Posterior vena cava (tissue), 2 donors: Measurements from ENCODE around the gene ANKRD2. TPM values are rescaled to one million over a fixed set of nuclear protein-coding genes. Genes with fewer than 3 reads are reported as not detected.
"Not testable (repeated sequence)": the region's sequence is repeated elsewhere in the genome, so short reads cannot be mapped to it uniquely, and the experiment has no call there.

Experiments
- DNase-seq: peaks from one replicate; pipeline ENCODE4 v3.0.0-alpha.2; 2020; ENCODE audit warnings: low spot score
- intact Hi-C, 2 donors: fragments of 100-400 bp; cut with DNase I; formaldehyde crosslinking; loops; one replicate each; pipeline versions ENCODE4 v1.14.1 to v1.14.2; 2022 to 2023
- total RNA-seq, 2 donors: library from RNA; stranded (reverse); fragmentation: NEBNext Ultra II Directional; extraction: Animal tissue kit (Norgen Biotek cat#: 25700); gene quantifications; one replicate each; pipeline ENCODE4 v1.2.1, GENCODE V29; 2021
- donor health status: DM: yes; HTN: yes; CAD: no.
- donor health status: DM: yes; HTN: yes; CAD: no.

Gene ANKRD2
- total RNA-seq, 2 donors from 2014 or later: 0.67 to 1.1 TPM

DNA sequence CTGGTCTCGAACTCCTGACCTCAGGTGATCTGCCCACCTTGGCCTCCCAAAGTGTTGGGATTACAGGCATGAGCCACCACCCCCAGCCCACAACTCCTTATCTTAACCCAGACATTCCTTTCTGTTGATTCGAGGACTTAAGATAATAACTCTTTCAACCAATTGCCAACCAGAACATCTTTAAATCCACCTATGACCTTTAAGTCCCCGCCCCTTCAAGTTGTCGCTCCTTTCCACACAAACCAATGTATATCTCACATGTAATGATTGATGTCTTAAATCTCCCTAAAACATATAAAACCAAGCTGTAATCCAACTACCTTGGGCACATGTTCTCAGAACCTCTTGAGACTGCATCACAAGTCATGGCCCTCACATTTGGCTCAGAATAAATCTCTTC is 7.8 kb upstream of the ANKRD2 start:
- intact Hi-C loops: no loop called here
- peak; percentile 23 for DNase-seq

DNA sequence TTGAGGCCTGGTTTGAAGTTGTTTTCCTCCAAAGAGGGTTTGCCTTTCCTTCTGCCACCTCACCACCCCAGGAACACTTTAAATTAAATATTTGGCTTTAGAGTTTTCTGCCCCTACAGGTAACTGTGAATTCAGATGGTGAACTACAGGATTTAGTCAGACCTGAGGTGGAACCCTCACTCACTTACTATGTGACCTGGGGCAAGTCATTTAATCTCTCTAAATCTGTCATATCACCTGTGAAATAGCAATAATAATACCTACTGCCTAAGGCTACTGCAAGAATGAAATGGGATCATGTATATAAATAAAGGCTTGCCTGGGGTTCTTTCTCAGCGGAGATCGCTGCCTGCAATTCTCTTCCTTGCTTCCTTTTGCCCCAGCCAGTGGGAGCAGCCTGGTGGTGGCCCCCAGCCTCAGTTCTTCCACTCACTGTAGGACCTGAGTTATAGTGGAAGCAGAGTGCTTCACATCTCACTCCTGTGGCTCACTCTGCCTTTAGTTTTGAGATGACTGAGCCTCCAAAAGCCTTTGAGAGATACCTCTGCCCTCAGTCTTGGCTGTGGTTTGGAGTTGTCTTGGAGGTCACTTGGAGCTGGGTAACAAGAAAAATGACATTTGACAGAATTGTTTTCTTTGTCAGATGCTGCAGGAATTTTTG is 6.1 kb upstream of the ANKRD2 start:
- no peak for DNase-seq
- intact Hi-C loops: no loop called here

- intact Hi-C loops: no loop called here
- peak; percentile 18 for DNase-seq
Measured at GRCh38 chr10:97567891-97568290, 4.7 kb upstream of the ANKRD2 start.

DNA sequence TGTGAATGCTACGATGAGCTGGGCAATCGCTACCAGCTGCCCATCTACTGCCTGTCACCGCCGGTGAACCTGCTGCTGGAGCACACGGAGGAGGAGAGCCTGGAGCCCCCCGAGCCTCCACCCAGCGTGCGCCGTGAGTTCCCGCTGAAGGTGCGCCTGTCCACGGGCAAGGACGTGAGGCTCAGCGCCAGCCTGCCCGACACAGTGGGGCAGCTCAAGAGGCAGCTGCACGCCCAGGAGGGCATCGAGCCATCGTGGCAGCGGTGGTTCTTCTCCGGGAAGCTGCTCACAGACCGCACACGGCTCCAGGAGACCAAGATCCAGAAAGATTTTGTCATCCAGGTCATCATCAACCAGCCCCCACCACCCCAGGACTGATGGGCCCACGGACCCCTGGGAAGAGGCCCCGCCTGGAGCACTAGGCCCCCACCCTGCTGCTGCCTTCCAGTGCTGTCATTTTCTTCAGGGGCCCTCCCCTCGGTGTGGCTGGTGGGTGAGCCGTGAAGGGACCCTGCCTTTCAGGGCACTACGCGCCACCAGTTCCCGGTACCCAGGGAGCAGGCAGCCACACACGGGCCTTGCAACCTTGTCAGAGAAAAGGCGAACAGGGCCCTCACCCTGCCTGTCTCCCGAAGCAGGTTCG is 2.3 kb upstream of the ANKRD2 start:
- DNase-seq: peak; percentile 76
- intact Hi-C loops: loop anchor here in 1 of 2 donors (5.0 kb wide), 1 partner anchor 42 kb away; no protein-coding TSS in a partner anchor

DNA sequence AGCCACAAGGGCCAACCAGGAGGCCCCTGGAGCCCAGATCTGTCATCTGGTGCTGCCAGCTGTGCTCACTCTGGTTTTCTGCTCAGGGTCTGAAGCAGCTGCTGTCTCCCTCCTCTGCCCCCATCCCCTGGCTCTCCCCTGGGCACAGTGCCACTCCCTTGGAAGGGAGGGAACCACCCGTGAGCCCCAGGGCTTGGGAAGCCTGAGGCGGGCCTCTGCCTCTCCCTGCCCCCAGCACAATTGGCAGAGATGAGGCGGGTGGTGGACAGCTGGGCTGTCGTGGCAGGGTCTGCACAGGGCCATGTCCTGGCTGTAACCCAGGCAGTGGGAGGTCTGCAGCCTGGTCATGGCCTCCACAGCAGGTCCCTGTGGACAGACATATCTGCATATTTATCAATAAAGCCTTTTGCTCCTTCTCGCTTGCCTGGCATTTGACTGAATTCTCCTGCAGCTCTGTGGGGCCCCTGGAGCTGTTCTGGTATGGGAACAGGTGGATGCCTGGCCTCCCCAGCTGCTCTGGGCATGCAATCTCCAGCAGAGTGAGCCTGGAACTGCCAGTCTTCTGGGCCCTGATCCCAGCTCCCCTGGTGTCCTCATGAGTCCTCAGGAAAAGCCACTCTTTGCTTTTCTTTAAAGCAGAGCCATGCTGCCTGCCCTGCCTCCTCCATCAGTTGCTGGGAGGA is 1.6 kb upstream of the ANKRD2 start:
- intact Hi-C loops: loop anchor here in 1 of 2 donors (5.0 kb wide), 1 partner anchor 41 kb away; no protein-coding TSS in a partner anchor
- peak; percentile 70 for DNase-seq

- intact Hi-C loops: loop anchor here (2.0 to 5.0 kb wide), 2 partner anchors 39 to 41 kb away; no protein-coding TSS in a partner anchor
- peak; percentile 43 for DNase-seq
Measured at GRCh38 chr10:97571622-97572021, 957 bp upstream of the ANKRD2 start.

GRCh38 chr10:97573021-97573420 is 442 bp downstream of the ANKRD2 start:
- intact Hi-C loops: loop anchor here (2.0 to 5.0 kb wide), 2 partner anchors 38 to 39 kb away; no protein-coding TSS in a partner anchor
- no peak for DNase-seq

- intact Hi-C loops: loop anchor here (2.0 to 5.0 kb wide), 2 partner anchors 37 to 39 kb away; no protein-coding TSS in a partner anchor
- peak; percentile 36 for DNase-seq
Measured at GRCh38 chr10:97573672-97574071, 1.1 kb downstream of the ANKRD2 start.

DNA sequence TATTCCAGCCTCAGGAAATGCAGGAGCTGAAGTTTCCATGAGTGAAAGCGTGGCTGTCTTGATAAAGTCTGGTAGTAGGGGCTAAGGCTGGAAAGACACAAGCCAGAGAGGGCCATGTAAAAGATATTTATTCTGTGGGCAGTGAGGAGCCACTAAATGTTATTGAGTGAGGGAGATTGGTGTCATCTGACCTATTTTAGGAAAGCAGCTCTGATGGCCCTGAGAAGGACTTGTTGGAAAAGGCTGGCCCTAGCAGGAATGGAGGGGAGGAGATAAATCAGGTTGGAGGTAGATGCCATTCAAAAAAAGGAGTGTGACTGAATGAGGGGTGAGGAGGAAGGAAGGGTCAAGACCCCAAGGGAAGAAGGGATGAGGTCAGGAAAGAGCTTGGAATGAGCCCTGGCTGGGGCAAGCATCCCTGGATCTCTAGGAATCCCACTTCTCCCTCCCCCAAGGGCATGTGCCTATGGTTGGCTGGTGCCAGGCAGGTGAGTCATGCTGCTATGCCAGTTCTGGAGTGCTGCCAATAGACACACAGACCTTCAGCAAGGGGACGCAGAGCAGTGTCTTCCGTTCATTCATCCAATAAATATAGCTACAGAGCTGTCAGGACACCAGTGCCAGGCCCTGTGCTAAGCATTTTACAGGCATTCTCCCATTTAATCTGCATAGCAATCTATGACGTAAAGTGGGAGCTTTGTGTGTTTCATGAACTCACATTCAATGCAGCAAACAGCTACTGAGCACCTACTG is 2.0 kb downstream of the ANKRD2 start:
- peak; percentile 77 for DNase-seq
- intact Hi-C loops: loop anchor here in 1 of 2 donors (5.0 kb wide), 1 partner anchor 38 kb away; no protein-coding TSS in a partner anchor

- intact Hi-C loops: no loop called here
- peak; percentile 49 for DNase-seq
Measured at GRCh38 chr10:97575127-97575668, 2.6 kb downstream of the ANKRD2 start.

DNA sequence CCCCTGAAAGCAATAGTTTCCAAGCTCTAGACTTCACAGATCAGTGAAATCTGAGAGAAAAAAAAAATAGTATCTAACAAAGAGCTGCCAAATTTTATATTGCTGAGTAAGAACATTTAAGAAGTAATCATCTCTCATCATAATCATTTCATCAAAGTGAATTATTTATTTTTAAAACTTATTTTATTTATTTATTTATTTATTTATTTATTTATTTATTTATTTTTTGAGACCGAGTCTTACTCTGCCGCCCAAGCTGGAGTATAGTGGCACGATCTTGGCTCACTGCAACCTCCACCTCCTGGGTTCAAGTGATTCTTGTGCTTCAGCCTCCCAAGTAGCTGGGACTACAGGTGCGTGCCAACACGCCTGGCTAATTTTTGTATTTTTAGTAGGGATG is 3.9 kb downstream of the ANKRD2 start:
- DNase-seq, intact Hi-C loops: not testable (repeated sequence)

DNA sequence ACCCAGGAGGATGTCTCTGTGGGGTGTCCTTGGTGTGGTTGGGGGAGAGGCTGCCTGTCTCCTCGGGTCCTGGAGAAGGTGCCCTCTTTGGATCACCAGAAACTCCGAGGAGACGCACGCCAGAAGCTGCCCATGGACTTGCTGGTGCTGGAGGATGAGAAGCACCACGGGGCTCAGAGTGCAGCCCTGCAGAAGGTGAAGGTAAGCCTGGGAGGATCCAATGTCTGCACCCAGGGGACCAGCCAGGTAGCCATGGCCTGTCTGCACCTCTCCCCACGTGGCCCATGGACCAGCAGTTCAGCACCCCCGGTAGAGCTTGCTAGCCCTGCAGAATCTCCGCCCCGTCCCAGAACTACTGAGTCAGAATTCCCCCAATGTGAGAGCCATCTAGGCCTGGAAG is 5.1 kb downstream of the ANKRD2 start:
- intact Hi-C loops: no loop called here
- peak; percentile 70 for DNase-seq

DNA sequence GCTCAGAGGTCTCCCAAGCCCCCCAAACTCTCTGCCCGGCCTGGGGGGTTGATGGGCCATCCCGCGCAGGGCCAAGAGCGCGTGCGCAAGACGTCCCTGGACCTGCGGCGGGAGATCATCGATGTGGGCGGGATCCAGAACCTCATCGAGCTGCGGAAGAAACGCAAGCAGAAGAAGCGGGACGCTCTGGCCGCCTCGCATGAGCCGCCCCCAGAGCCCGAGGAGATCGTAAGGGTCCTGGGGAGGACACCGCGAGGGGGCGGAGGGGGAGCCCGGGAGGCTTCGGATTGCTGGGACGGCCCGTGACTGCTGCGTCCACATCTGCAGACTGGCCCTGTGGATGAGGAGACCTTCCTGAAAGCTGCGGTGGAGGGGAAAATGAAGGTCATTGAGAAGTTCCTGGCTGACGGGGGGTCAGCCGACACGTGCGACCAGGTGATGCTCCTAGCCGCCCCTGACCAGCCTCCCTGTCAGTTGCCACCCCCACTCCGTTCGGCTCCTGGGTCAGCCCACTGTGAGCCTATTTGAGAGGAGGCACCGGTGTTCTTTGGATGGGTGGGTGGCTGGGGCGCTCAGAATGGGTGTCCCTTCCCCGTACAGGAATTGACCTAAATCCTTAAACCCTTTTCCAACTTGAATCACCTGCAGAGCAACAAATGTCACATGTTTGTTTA is 5.7 kb downstream of the ANKRD2 start:
- DNase-seq: peak; percentile 75
- intact Hi-C loops: no loop called here

DNA sequence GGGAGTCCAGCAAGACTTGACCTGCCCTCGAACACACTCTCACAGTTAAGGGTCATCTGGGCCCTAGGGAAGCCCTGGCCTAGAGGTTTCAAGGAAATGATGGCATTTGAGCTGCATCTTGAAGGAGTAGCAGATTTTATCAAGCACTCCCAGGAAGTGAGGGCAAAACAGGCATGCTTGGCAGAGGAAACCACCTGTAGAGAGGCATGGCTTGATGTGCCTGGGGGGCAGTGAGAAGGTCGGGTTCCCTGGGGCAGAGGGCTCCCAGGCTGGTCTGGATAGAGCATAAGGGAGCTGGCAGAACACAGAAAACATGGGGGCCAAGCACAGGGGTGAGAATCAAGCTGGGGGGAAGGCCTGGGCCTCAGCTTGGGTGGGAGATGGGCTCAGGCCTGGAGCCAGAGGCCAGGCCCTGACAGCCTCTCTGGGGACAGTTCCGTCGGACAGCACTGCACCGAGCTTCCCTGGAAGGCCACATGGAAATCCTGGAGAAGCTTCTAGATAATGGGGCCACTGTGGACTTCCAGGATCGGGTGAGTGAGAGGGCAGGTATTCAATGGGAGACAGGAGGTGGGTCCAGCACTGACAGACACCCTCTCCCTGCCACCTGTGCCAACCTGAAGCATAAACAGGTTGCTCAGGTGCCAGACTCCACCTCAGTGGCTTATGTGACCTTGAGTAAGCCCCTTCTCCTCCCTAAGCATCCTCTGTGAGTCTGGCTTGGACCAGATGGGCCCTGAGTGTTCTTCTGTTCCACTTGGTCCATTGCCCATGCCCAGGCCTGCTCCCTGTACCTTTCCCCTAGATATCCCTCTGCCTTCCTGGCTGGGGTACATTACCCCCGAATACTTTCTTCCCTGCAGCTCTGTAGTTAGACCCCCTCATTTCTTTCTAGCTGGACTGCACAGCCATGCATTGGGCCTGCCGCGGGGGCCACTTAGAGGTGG is 8.1 kb downstream of the ANKRD2 start:
- DNase-seq: peak; percentile 74

DNA sequence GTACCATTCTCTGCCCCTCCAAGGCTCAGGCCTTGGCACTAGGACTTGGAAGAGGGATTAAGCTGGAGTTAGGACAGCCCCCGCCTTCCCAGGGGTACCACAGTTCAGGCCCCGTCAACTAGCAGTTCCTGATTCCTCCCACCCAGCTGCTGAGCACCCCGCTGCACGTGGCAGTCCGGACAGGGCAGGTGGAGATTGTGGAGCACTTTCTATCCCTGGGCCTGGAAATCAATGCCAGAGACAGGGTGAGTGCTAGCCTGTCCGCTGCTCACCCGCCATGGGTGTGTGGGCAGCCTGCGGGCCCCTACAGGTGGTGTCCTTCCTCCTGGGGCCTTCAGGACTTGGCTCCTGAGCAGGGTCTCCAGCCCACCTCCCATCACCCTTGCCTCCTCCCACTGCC is 9.6 kb downstream of the ANKRD2 start:
- DNase-seq: peak; percentile 62
- intact Hi-C loops: no loop called here

More for the DNA sequence above, 8.1 kb downstream of the ANKRD2 start:
- intact Hi-C loops: no loop called here

DNA sequence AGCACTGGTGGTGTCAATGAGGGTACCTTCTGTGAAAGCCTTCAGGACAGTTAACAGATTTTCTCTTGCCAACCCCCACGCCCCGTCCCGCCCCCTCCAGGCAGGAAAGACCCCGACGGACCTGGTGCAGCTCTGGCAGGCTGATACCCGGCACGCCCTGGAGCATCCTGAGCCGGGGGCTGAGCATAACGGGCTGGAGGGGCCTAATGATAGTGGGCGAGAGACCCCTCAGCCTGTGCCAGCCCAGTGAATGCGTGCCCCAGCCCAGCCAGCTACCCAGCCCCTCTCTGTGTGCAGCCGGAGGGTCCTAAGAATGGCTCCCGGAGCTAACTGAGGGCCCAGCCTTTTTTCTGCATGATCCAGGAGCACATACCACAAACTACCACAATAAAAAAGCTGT is 10.9 kb downstream of the ANKRD2 start:
- peak; percentile 69 for DNase-seq
- intact Hi-C loops: no loop called here

- intact Hi-C loops: no loop called here
- peak; percentile 94 for DNase-seq
Measured at GRCh38 chr10:97584060-97584797, 11.7 kb downstream of the ANKRD2 start, which contains the start of gene HOGA1. Gene HOGA1, plus strand, starts transcription at chr10:97584389. Its CDS starts 315 bp downstream, at chr10:97584704.
